Stimulated activated effector memory CD8-positive, alpha-beta T cell treated with anti-CD3 and anti-CD28 coated beads, Interleukin-12 subunit alpha, Interleukin-12 subunit beta, amount 100 ng/mL, for 72 hours (primary cell): Measurements from ENCODE around the gene JARID2.

Experiments used
- ATAC-seq: fragments of 150-1000 bp; cut with Tn5 transposase; 2 replicates; pipeline ENCODE4 v1.10.0; 2021
- DNase-seq, 2 donors: peaks; one replicate each; pipeline ENCODE4 v3.0.0; 2021 to 2022; ENCODE audit warnings: low spot score in 2 of 2
- H3K27ac Mint-ChIP-seq: one replicate; pipeline ENCODE4 v1.8.0; 2022; ENCODE audit warnings: mild to moderate bottlenecking, mixed read lengths
- H3K36me3 Mint-ChIP-seq: one replicate; pipeline ENCODE4 v1.8.0; 2022; ENCODE audit warnings: mild to moderate bottlenecking, mixed read lengths
- H3K4me1 Mint-ChIP-seq: one replicate; pipeline ENCODE4 v1.8.0; 2022; ENCODE audit warnings: mixed read lengths
- H3K4me3 Mint-ChIP-seq: one replicate; pipeline ENCODE4 v1.8.0; 2022; ENCODE audit warnings: mild to moderate bottlenecking, mixed read lengths
- H3K9me3 Mint-ChIP-seq: one replicate; pipeline ENCODE4 v1.8.0; 2022; ENCODE audit warnings: mixed read lengths

The JARID2 gene

DNA sequence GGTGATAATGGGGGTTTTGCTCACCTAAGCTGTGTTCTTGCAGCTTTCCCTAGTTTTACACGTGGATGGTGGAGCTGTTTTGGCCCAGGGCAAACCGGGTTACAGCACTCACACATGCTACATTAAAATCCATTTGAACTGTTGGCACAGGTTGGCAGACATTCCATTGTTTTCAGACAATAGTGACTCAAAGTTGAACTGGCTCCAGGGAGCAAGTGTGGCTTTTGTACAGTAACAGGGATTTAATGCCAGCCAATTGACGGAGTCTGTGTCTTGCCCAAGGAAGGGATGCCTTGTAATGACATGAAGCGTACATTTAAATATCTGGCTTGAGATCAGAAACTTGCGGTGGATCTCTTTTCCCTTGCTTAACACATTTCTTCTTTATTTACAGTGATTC lies 233.9 kb downstream of the JARID2 start:
- no peak for DNase-seq
- no peak overlapping the region for H3K27ac Mint-ChIP-seq

GRCh38 chr6:15480525-15480924 lies 234.7 kb downstream of the JARID2 start:
- Mint-ChIP-seq H3K36me3 (peaks cover 48% of the 10 kb centered on the region), H3K9me3 (no peaks in the 10 kb centered on the region), H3K4me3 (no peak overlapping the region), H3K4me1 (peaks cover 39% of the 10 kb centered on the region), H3K27ac (no peak overlapping the region)
- ATAC-seq = no peak
- DNase-seq = no peak

More for the DNA sequence above, 233.9 kb downstream of the JARID2 start:
- H3K36me3 Mint-ChIP-seq = peaks cover 52% of the 10 kb centered on the region
- ATAC-seq = no peak
- no peak overlapping the region for H3K4me3 Mint-ChIP-seq
- peaks cover 47% of the 10 kb centered on the region for H3K4me1 Mint-ChIP-seq
- H3K9me3 Mint-ChIP-seq = no peaks in the 10 kb centered on the region

DNA sequence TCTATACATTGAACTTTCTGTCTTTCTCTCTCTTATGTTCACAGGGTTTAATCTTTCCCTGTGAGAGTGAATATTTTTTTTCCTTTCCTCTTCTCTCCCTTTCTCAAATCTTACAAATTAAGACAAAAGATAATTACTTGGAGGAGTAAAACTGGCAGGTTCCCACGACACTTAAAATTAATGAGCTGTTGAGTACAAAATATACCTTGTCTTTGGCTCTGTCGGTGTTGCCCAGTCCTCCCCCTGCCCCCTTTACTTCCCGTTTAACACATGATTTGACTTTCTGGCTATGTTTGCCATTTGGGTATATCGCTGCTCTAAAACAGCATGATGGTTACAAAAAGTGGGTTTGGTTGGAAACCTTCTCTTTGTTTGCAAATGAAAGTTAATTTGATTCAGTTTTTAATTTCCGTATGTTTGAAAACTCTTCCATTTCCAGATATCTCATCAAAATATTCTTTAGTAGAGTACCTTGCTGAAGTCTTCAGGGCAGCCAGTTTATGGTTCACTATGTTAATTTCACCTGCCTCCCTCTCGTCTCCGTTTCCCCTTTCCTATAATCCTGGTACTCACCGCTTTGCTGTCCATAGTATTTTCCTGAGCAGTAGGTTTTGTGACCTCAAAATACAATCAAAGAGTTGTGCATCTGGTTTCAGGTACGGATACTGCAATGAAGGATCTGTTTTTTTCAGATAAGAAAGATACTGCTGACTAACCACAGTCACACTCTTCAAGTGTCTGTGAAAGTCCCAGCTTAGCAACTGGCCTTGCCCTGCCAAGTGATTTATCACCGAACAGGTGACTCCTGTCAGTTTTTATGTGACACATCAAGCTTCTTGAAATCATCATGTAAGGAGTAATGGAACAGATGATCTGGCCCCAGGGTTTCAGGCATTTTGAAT lies 235.8 kb downstream of the JARID2 start:
- H3K27ac Mint-ChIP-seq = no peak overlapping the region

GRCh38 chr6:15483060-15483459 lies 237.2 kb downstream of the JARID2 start:
- H3K27ac Mint-ChIP-seq = no peak overlapping the region
- H3K36me3 Mint-ChIP-seq = peaks cover 47% of the 10 kb centered on the region
- DNase-seq = no peak
- no peak overlapping the region for H3K4me3 Mint-ChIP-seq
- peak; percentile 67 for ATAC-seq
- peaks cover 36% of the 10 kb centered on the region for H3K4me1 Mint-ChIP-seq
- H3K9me3 Mint-ChIP-seq = no peaks in the 10 kb centered on the region

More for the DNA sequence above, 235.8 kb downstream of the JARID2 start:
- Mint-ChIP-seq H3K4me1 (peaks cover 37% of the 10 kb centered on the region), H3K9me3 (no peaks in the 10 kb centered on the region), H3K4me3 (no peak overlapping the region), H3K36me3 (peaks cover 43% of the 10 kb centered on the region)
- ATAC-seq = peak; percentile 82
- DNase-seq = no peak

DNA sequence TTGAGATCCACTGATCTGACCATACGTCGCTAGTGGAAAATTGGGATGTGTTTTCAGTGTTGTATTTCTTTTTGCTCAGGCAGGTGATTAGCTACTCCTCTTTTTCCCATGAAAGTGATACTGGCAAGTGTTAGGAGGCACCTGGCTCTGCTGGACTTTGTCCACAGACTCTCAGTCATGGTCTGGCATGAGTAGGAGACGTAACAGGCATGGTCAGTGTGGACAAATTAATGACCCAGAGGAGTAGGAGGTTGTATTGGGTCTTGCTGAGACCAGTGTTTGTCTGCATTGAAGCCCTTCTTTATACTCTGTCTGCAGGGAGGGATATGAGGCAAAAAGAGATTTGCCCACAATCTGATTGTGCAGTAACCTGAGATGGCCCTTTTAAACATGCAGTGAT lies 238.3 kb downstream of the JARID2 start:
- Mint-ChIP-seq H3K4me1 (peaks cover 33% of the 10 kb centered on the region), H3K9me3 (no peaks in the 10 kb centered on the region), H3K27ac (no peak overlapping the region), H3K36me3 (peaks cover 53% of the 10 kb centered on the region), H3K4me3 (no peak overlapping the region)
- DNase-seq (no peak), ATAC-seq (no peak)

GRCh38 chr6:15484821-15485220 lies 239.0 kb downstream of the JARID2 start:
- ATAC-seq (no peak), DNase-seq (no peak)
- no peaks in the 10 kb centered on the region for H3K9me3 Mint-ChIP-seq
- H3K4me1 Mint-ChIP-seq = peaks cover 30% of the 10 kb centered on the region
- H3K36me3 Mint-ChIP-seq = peaks cover 56% of the 10 kb centered on the region
- H3K4me3 Mint-ChIP-seq = no peak overlapping the region
- no peak overlapping the region for H3K27ac Mint-ChIP-seq

- H3K36me3 Mint-ChIP-seq = peaks cover 58% of the 10 kb centered on the region
- no peak overlapping the region for H3K4me3 Mint-ChIP-seq
- peaks cover 39% of the 10 kb centered on the region for H3K4me1 Mint-ChIP-seq
- DNase-seq = no peak
- H3K9me3 Mint-ChIP-seq = no peaks in the 10 kb centered on the region
- H3K27ac Mint-ChIP-seq = peak overlapping the region; percentile 64
- ATAC-seq = no peak
These were observed 240.1 kb downstream of the JARID2 start for GRCh38 chr6:15485936-15486335.

DNA sequence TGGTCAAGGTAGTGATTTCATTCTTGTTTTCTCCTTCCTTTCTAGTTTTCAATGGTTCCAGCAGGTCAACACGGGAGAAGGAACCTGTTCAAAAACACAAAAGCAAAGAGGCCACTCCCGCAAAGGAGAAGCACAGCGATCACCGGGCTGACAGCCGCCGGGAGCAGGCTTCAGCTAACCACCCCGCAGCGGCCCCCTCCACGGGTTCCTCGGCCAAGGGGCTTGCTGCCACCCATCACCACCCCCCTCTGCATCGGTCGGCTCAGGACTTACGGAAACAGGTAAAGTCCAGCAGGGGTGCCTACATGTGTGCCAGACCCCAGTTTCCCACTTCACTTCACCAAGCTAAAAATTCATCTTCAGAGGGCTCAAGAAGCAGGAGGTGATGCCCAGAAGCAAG lies 241.4 kb downstream of the JARID2 start:
- peaks cover 41% of the 10 kb centered on the region for H3K4me1 Mint-ChIP-seq

DNA sequence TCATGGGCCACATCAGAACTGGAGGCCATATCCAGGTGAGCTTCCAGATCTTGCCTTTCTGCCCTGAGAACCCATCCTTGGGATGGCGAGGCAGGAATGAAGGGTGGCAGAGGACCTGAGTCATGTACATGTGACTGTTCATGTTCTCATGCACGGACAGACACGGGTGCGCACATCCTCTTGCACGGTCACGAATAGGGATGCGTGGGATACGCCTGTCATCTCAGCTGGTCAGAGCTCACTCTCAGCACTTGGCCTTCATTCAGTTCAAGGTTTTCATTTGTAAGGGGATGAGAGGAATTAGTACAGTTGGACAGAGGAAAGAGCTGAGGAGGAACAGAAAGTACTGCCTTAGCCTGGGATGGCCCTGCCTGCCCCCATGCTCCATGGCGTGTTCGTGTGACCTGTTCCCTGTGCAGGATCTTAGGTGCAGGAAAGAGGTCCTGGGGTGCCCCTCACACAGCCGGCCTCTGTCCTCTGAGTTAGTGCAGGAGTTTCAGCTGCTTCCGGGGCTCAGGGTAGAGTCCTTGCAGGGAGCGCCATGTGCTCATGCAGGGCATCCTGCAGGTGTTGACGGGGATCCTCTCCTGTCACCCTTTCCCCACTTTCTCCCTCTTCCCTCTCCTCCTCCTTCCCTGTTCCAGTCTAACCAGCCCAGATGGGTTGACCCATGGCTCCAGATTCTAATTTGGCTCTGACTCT lies 243.5 kb downstream of the JARID2 start:
- no peak overlapping the region for H3K4me3 Mint-ChIP-seq
- H3K4me1 Mint-ChIP-seq = peaks cover 38% of the 10 kb centered on the region
- peak overlapping the region; percentile 61 for H3K27ac Mint-ChIP-seq
- no peaks in the 10 kb centered on the region for H3K9me3 Mint-ChIP-seq
- H3K36me3 Mint-ChIP-seq = peaks cover 75% of the 10 kb centered on the region
- DNase-seq (no peak), ATAC-seq (no peak)

More for the DNA sequence above, 241.4 kb downstream of the JARID2 start:
- ATAC-seq (no peak), DNase-seq (no peak)
- peaks cover 60% of the 10 kb centered on the region for H3K36me3 Mint-ChIP-seq
- H3K27ac Mint-ChIP-seq = peak overlapping the region; percentile 64
- H3K4me3 Mint-ChIP-seq = no peak overlapping the region
- H3K9me3 Mint-ChIP-seq = no peaks in the 10 kb centered on the region

DNA sequence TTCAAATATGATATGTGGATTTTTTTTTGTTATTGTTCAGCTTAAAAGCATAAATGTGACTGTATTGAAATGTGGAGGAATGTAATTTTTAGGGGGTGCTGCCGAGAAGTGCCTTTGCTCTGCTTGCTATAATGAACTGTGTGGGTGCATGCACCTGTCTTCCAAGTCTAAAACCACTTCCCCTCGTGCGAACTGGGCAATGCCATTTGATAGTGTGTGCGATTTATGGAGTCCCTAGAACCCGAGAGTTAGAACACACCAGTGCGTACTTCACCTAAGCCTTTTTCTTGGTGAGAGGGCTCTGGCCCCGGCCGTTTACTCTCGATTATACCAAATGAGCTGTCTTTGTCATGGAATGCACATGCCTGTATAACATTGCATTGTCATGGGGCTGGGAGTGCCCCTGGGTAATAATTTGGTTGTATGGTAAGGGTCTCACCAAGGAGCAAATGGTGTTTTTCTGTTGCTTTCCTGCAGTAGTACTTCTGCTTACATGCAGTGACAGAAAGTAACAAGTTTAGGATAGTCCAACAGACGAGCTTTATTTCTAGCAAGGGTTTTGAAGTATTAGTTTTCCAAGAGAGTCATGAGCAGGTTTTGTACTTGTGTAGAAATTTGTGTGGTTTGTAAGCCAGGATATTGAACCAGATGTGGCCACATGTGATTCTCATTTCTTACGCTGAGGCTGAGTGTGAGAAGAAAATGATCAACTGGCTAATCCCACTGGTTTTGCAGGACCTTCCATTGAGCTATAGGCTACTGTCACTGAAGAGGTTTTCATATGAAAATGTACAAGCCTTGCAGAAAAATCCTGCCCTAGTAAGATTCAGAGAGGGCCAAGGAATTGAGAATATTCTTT lies 244.6 kb downstream of the JARID2 start:
- Mint-ChIP-seq H3K4me3 (no peak overlapping the region), H3K27ac (peak overlapping the region; percentile 61), H3K9me3 (no peaks in the 10 kb centered on the region), H3K36me3 (peaks cover 83% of the 10 kb centered on the region), H3K4me1 (peaks cover 36% of the 10 kb centered on the region)
- DNase-seq (no peak), ATAC-seq (no peak)

GRCh38 chr6:15491255-15491985 lies 245.6 kb downstream of the JARID2 start:
- ATAC-seq (peak; percentile 88), DNase-seq (peak; percentile 43 to 81)
- peaks cover 88% of the 10 kb centered on the region for H3K36me3 Mint-ChIP-seq
- peaks cover 36% of the 10 kb centered on the region for H3K4me1 Mint-ChIP-seq
- H3K4me3 Mint-ChIP-seq = no peak overlapping the region
- H3K9me3 Mint-ChIP-seq = no peaks in the 10 kb centered on the region
- peak overlapping the region; percentile 81 for H3K27ac Mint-ChIP-seq

DNA sequence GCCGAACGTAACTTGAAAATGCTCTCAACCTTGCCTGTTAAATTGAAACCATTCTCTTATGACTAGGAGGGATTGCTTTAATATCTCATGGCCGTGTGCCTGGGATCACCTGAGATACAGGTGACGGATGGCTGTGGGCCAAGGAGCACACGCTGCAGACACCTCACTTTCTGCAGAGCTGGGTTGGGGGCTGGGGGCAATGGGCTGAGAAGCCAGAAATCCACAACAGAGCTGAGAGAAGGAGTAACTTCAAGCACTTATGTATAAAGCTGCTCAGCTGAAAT lies 246.1 kb downstream of the JARID2 start:
- H3K9me3 Mint-ChIP-seq = no peaks in the 10 kb centered on the region
- ATAC-seq (no peak), DNase-seq (no peak)
- H3K4me3 Mint-ChIP-seq = no peak overlapping the region
- H3K36me3 Mint-ChIP-seq = peaks cover 88% of the 10 kb centered on the region
- H3K27ac Mint-ChIP-seq = peak overlapping the region; percentile 81
- H3K4me1 Mint-ChIP-seq = peaks cover 32% of the 10 kb centered on the region

- H3K9me3 Mint-ChIP-seq = no peaks in the 10 kb centered on the region
- peaks cover 88% of the 10 kb centered on the region for H3K36me3 Mint-ChIP-seq
- H3K27ac Mint-ChIP-seq = peak overlapping the region; percentile 68
- H3K4me1 Mint-ChIP-seq = peaks cover 38% of the 10 kb centered on the region
- ATAC-seq (no peak), DNase-seq (no peak)
- H3K4me3 Mint-ChIP-seq = no peak overlapping the region
These were observed 247.7 kb downstream of the JARID2 start for GRCh38 chr6:15493437-15494168.

DNA sequence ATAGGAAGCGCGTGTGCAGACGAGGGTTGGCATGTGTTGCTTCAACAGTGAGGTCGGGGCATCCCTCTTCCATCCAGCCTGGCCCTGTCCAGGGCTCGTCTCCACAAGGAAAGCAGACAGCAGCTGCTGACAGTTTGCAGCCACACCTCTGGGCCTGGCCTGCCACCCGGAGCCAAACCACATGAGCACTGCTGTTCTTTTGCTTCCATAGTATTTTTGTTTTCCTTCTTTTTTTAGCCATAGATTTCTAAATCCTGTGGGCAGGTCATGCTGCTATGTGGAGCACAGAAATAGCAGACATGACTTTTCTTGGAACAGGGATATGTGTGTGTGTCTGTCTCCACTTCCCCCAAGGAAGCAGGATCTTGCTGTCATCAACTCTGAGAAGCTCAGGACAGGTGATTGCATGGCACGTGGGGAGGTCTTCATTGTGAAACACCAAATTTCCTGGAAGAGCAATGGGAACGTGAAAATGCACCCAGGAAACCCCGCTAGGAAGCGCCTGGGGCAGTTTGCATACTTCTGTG lies 249.6 kb downstream of the JARID2 start:
- H3K4me1 Mint-ChIP-seq = peaks cover 38% of the 10 kb centered on the region
- ATAC-seq (no peak), DNase-seq (no peak)
- no peak overlapping the region for H3K4me3 Mint-ChIP-seq
- no peaks in the 10 kb centered on the region for H3K9me3 Mint-ChIP-seq
- peak overlapping the region; percentile 76 for H3K27ac Mint-ChIP-seq
- H3K36me3 Mint-ChIP-seq = peaks cover 88% of the 10 kb centered on the region
